ENCODE measurements around the gene ZMYND8.
"Not testable (repeated sequence)": the region's sequence is repeated elsewhere in the genome, so short reads cannot be mapped to it uniquely, and the experiment has no call there.

The ZMYND8 gene

GRCh38 chr20:47317127-47317895 is 39.2 kb downstream of the ZMYND8 start:
- peak overlapping the region; percentile 39 for H3K4me3 ChIP-seq (ENCODE audit: low read length)
- H3K9ac ChIP-seq (ENCODE audit: low read length): peak overlapping the region; percentile 33
- no peaks in the 10 kb centered on the region for H3K27me3 ChIP-seq (ENCODE audit: control insufficient read depth, insufficient read depth, low read length)

GRCh38 chr20:47316776-47317126 is 39.7 kb downstream of the ZMYND8 start:
- H3K27ac ChIP-seq (ENCODE audit: low read depth, low read length): peak overlapping the region; percentile 94
- peaks cover 49% of the 10 kb centered on the region for H3K4me1 ChIP-seq (ENCODE audit: control insufficient read depth, insufficient read depth, low read length)
- no peaks in the 10 kb centered on the region for H3K36me3 ChIP-seq (ENCODE audit: control insufficient read depth, insufficient read depth, low read length)
- H3K4me3 ChIP-seq (ENCODE audit: low read length): peak overlapping the region; percentile 39
- no peaks in the 10 kb centered on the region for H3K27me3 ChIP-seq (ENCODE audit: control insufficient read depth, insufficient read depth, low read length)
- H3K9ac ChIP-seq (ENCODE audit: low read length): peak overlapping the region; percentile 16

More at GRCh38 chr20:47317127-47317895, 39.2 kb downstream of the ZMYND8 start:
- peaks cover 49% of the 10 kb centered on the region for H3K4me1 ChIP-seq (ENCODE audit: control insufficient read depth, insufficient read depth, low read length)
- no peaks in the 10 kb centered on the region for H3K36me3 ChIP-seq (ENCODE audit: control insufficient read depth, insufficient read depth, low read length)
- peak overlapping the region; percentile 94 for H3K27ac ChIP-seq (ENCODE audit: low read depth, low read length)

GRCh38 chr20:47315339-47316056 is 41.0 kb downstream of the ZMYND8 start:
- Histone ChIP-seq H3K9ac (ENCODE audit: low read length) (no peak overlapping the region), H3K27me3 (ENCODE audit: control insufficient read depth, insufficient read depth, low read length) (no peaks in the 10 kb centered on the region), H3K4me3 (ENCODE audit: low read length) (no peak overlapping the region), H3K4me1 (ENCODE audit: control insufficient read depth, insufficient read depth, low read length) (peaks cover 49% of the 10 kb centered on the region), H3K36me3 (ENCODE audit: control insufficient read depth, insufficient read depth, low read length) (no peaks in the 10 kb centered on the region), H3K27ac (ENCODE audit: low read depth, low read length) (peak overlapping the region; percentile 73)

GRCh38 chr20:47314647-47315338 is 41.7 kb downstream of the ZMYND8 start:
- Histone ChIP-seq H3K9ac (ENCODE audit: low read length) (no peak overlapping the region), H3K4me1 (ENCODE audit: control insufficient read depth, insufficient read depth, low read length) (peaks cover 45% of the 10 kb centered on the region), H3K27ac (ENCODE audit: low read depth, low read length) (peak overlapping the region; percentile 73)

GRCh38 chr20:47311967-47312681 is 44.4 kb downstream of the ZMYND8 start:
- Histone ChIP-seq H3K36me3 (ENCODE audit: control insufficient read depth, insufficient read depth, low read length) (no peaks in the 10 kb centered on the region), H3K9ac (ENCODE audit: low read length) (no peak overlapping the region), H3K4me3 (ENCODE audit: low read length) (no peak overlapping the region), H3K4me1 (ENCODE audit: control insufficient read depth, insufficient read depth, low read length) (peaks cover 29% of the 10 kb centered on the region), H3K27ac (ENCODE audit: low read depth, low read length) (peak overlapping the region; percentile 45), H3K27me3 (ENCODE audit: control insufficient read depth, insufficient read depth, low read length) (no peaks in the 10 kb centered on the region)

More at GRCh38 chr20:47314647-47315338, 41.7 kb downstream of the ZMYND8 start:
- no peak overlapping the region for H3K4me3 ChIP-seq (ENCODE audit: low read length)
- no peaks in the 10 kb centered on the region for H3K36me3 ChIP-seq (ENCODE audit: control insufficient read depth, insufficient read depth, low read length)
- no peaks in the 10 kb centered on the region for H3K27me3 ChIP-seq (ENCODE audit: control insufficient read depth, insufficient read depth, low read length)

GRCh38 chr20:47311211-47311610 is 45.3 kb downstream of the ZMYND8 start:
- peaks cover 3% of the 10 kb centered on the region for H3K36me3 ChIP-seq (ENCODE audit: control insufficient read depth, insufficient read depth, low read length)
- no peak overlapping the region for H3K27ac ChIP-seq (ENCODE audit: low read depth, low read length)

GRCh38 chr20:47310729-47311128 is 45.8 kb downstream of the ZMYND8 start:
- no peaks in the 10 kb centered on the region for H3K27me3 ChIP-seq (ENCODE audit: control insufficient read depth, insufficient read depth, low read length)
- H3K9ac ChIP-seq (ENCODE audit: low read length): no peak overlapping the region
- peaks cover 4% of the 10 kb centered on the region for H3K36me3 ChIP-seq (ENCODE audit: control insufficient read depth, insufficient read depth, low read length)
- no peak overlapping the region for H3K4me3 ChIP-seq (ENCODE audit: low read length)
- no peak overlapping the region for H3K27ac ChIP-seq (ENCODE audit: low read depth, low read length)
- H3K4me1 ChIP-seq (ENCODE audit: control insufficient read depth, insufficient read depth, low read length): peaks cover 22% of the 10 kb centered on the region

More at GRCh38 chr20:47311211-47311610, 45.3 kb downstream of the ZMYND8 start:
- H3K4me1 ChIP-seq (ENCODE audit: control insufficient read depth, insufficient read depth, low read length): peaks cover 24% of the 10 kb centered on the region
- no peak overlapping the region for H3K4me3 ChIP-seq (ENCODE audit: low read length)
- H3K9ac ChIP-seq (ENCODE audit: low read length): no peak overlapping the region
- no peaks in the 10 kb centered on the region for H3K27me3 ChIP-seq (ENCODE audit: control insufficient read depth, insufficient read depth, low read length)

- Histone ChIP-seq H3K36me3 (ENCODE audit: control insufficient read depth, insufficient read depth, low read length) (peaks cover 4% of the 10 kb centered on the region), H3K27ac (ENCODE audit: low read depth, low read length) (peak overlapping the region; percentile 61), H3K4me3 (ENCODE audit: low read length) (no peak overlapping the region), H3K4me1 (ENCODE audit: control insufficient read depth, insufficient read depth, low read length) (peaks cover 15% of the 10 kb centered on the region), H3K27me3 (ENCODE audit: control insufficient read depth, insufficient read depth, low read length) (no peaks in the 10 kb centered on the region), H3K9ac (ENCODE audit: low read length) (no peak overlapping the region)
Measured at GRCh38 chr20:47309806-47310426, 46.6 kb downstream of the ZMYND8 start.

GRCh38 chr20:47309394-47309793 is 47.1 kb downstream of the ZMYND8 start:
- peaks cover 18% of the 10 kb centered on the region for H3K4me1 ChIP-seq (ENCODE audit: control insufficient read depth, insufficient read depth, low read length)
- H3K4me3 ChIP-seq (ENCODE audit: low read length): no peak overlapping the region
- peak overlapping the region; percentile 61 for H3K27ac ChIP-seq (ENCODE audit: low read depth, low read length)
- H3K9ac ChIP-seq (ENCODE audit: low read length): no peak overlapping the region
- peaks cover 4% of the 10 kb centered on the region for H3K36me3 ChIP-seq (ENCODE audit: control insufficient read depth, insufficient read depth, low read length)
- H3K27me3 ChIP-seq (ENCODE audit: control insufficient read depth, insufficient read depth, low read length): no peaks in the 10 kb centered on the region

GRCh38 chr20:47307569-47307968 is 48.9 kb downstream of the ZMYND8 start:
- not testable (repeated sequence) for H3K4me3 ChIP-seq (ENCODE audit: low read length); H3K9ac ChIP-seq (ENCODE audit: low read length); H3K36me3 ChIP-seq (ENCODE audit: control insufficient read depth, insufficient read depth, low read length); H3K27ac ChIP-seq (ENCODE audit: low read depth, low read length); H3K27me3 ChIP-seq (ENCODE audit: control insufficient read depth, insufficient read depth, low read length)
- H3K4me1 ChIP-seq (ENCODE audit: control insufficient read depth, insufficient read depth, low read length): peaks cover 26% of the 10 kb centered on the region

GRCh38 chr20:47306755-47307370 is 49.6 kb downstream of the ZMYND8 start:
- Histone ChIP-seq H3K27ac (ENCODE audit: low read depth, low read length) (no peak overlapping the region), H3K4me1 (ENCODE audit: control insufficient read depth, insufficient read depth, low read length) (peaks cover 26% of the 10 kb centered on the region), H3K9ac (ENCODE audit: low read length) (no peak overlapping the region), H3K27me3 (ENCODE audit: control insufficient read depth, insufficient read depth, low read length) (no peaks in the 10 kb centered on the region), H3K4me3 (ENCODE audit: low read length) (no peak overlapping the region), H3K36me3 (ENCODE audit: control insufficient read depth, insufficient read depth, low read length) (peaks cover 4% of the 10 kb centered on the region)

Measured in rectal smooth muscle tissue (tissue), 1 donor.